Keratinocyte (primary cell): ENCODE data around the gene XPO1. TPM values are rescaled to one million over a fixed set of nuclear protein-coding genes. Genes with fewer than 3 reads are reported as not detected.

Source experiments
- DNase-seq: peaks from one replicate; pipeline ENCODE4 v3.0.0-alpha.2; 2011; ENCODE audit warnings: low read depth, missing footprints, low spot score
- FAIRE-seq: peaks from 2 replicates; lab custom pipeline; 2011; peaks lifted over from hg19 to GRCh38; lab: Jason Lieb, UNC
- H2AFZ ChIP-seq: 2 replicates; pipeline ENCODE4 v1.6.0; 2012; ENCODE audit warnings: low read length, control low read depth, inconsistent platforms; ENCODE audit not compliant: control insufficient read depth
- H3K27ac ChIP-seq: 2 replicates; pipeline ENCODE4 v1.5.1; 2011; ENCODE audit warnings: low read length; ENCODE audit not compliant: control insufficient read depth, insufficient read depth
- H3K27me3 ChIP-seq: 3 replicates; pipeline ENCODE4 v1.6.0; 2011; ENCODE audit warnings: low read length; ENCODE audit not compliant: control insufficient read depth, insufficient read depth; ENCODE audit errors: extremely low read depth
- H3K36me3 ChIP-seq, 2 experiments: 2 replicates in 1 of 2; 3 replicates in 1 of 2; pipeline ENCODE4 v1.5.1; 2011; ENCODE audit warnings: low read length in 2 of 2, mild to moderate bottlenecking in 1 of 2; ENCODE audit not compliant: control insufficient read depth in 2 of 2, insufficient read depth in 2 of 2; ENCODE audit errors: extremely low read depth in 1 of 2
- H3K4me1 ChIP-seq: 3 replicates; pipeline ENCODE4 v1.5.1; 2011; ENCODE audit warnings: low read length; ENCODE audit not compliant: control insufficient read depth, insufficient read depth; ENCODE audit errors: extremely low read depth
- H3K4me2 ChIP-seq: 3 replicates; pipeline ENCODE4 v1.6.0; 2011; ENCODE audit warnings: low read depth, low read length; ENCODE audit not compliant: control insufficient read depth, insufficient read depth; ENCODE audit errors: extremely low read depth
- H3K4me3 ChIP-seq, 3 experiments: fragments of 200-600 bp in 1 of 3; sonication (generic) in 1 of 3; 2 replicates in 2 of 3; 3 replicates in 1 of 3; pipeline ENCODE4 v1.5.1; 2011 to 2016; ENCODE audit warnings: low read length in 3 of 3, mild to moderate bottlenecking in 3 of 3, control low read depth in 2 of 3, inconsistent platforms in 1 of 3, low read depth in 1 of 3, mixed read lengths in 1 of 3, mixed run types in 1 of 3, moderate library complexity in 1 of 3; ENCODE audit not compliant: control insufficient read depth in 2 of 3, insufficient read depth in 2 of 3; ENCODE audit errors: extremely low read depth in 1 of 3
- H3K79me2 ChIP-seq: 2 replicates; pipeline ENCODE4 v1.6.0; 2012; ENCODE audit warnings: low read length; ENCODE audit not compliant: control insufficient read depth, insufficient read depth
- H3K9ac ChIP-seq: 3 replicates; pipeline ENCODE4 v1.6.0; 2011; ENCODE audit warnings: low read length; ENCODE audit not compliant: control insufficient read depth, insufficient read depth; ENCODE audit errors: extremely low read depth
- H3K9me1 ChIP-seq: 3 replicates; pipeline ENCODE4 v1.6.0; 2011; ENCODE audit warnings: low read length; ENCODE audit not compliant: control insufficient read depth, insufficient read depth; ENCODE audit errors: extremely low read depth
- H3K9me3 ChIP-seq: 2 replicates; pipeline ENCODE4 v1.5.1; 2012; ENCODE audit warnings: low read depth, low read length; ENCODE audit not compliant: control insufficient read depth
- H4K20me1 ChIP-seq: 3 replicates; pipeline ENCODE4 v1.6.0; 2011; ENCODE audit warnings: low read length; ENCODE audit not compliant: control insufficient read depth, insufficient read depth; ENCODE audit errors: extremely low read depth
- EZH2 ChIP-seq: IDR thresholded peaks from one replicate; pipeline ENCODE4 v1.6.1; 2012; ENCODE audit warnings: inconsistent platforms, mild to moderate bottlenecking, low read length, moderate library complexity
- dilution Hi-C: fragments of 300-500 bp; cut with MboI; formaldehyde crosslinking; loops from one replicate; pipeline ENCODE4 v1.7.0; 2020; ENCODE audit warnings: low sequenced_read_pairs; ENCODE audit not compliant: extremely low pct_ligation_motif_present
- polyA plus RNA-seq, 5 experiments: library from polyadenylated mRNA; depleted of rRNA in 3 of 5; stranded (reverse) in 3 of 5; stranded (forward) in 1 of 5; unstranded in 1 of 5; fragments of >200 nt; gene quantifications; 1 replicate in 1 of 5; 2 replicates in 3 of 5; 3 replicates in 1 of 5; pipeline versions ENCODE4 v1.2.1 to v1.2.3, GENCODE V29; 2011 to 2012; ENCODE audit warnings: missing spikeins in 2 of 5, low read depth in 1 of 5, low replicate concordance in 1 of 5
- TF ChIP-seq, protein P1 (sequence below), 3 experiments: IDR thresholded peaks in 1 of 3; conservative IDR thresholded peaks in 1 of 3; optimal IDR thresholded peaks in 1 of 3; 2 replicates in 2 of 3; 3 replicates in 1 of 3; pipeline versions ENCODE3 to v1.5.1; 2011; ENCODE audit warnings: low read length in 3 of 3, mild to moderate bottlenecking in 3 of 3, moderate library complexity in 2 of 3, control low read depth in 1 of 3, inconsistent platforms in 1 of 3; ENCODE audit not compliant: insufficient read depth in 2 of 3; ENCODE audit errors: extremely low read depth in 1 of 3

Gene XPO1
- polyA plus RNA-seq, 1 donor (not counting 4 experiments of a cell fraction or from before 2014, with no cell fraction given) = 144 TPM

DNA sequence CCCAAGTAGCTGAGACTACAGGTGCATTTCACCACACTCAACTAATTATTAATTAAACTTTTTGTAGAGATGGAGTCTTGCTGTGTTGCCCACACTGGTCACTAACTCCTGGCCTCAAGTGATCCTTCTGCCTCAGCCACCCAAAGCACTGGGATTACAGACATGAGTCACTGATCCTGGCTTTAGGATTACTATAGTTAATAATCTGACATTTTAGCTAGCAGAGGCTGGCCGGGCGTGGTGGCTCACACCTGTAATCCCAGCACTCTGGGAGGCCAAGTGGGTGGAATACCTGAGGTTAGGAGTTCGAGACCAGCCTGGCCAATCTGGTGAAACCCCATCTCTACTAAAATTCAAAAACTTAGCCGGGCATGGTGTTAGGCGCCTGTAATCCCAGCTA lies 106.8 kb downstream of the XPO1 start:
- dilution Hi-C loops = no loop called here
- Histone ChIP-seq H3K9me1 (peaks cover 3% of the 10 kb centered on the region), H3K9ac (no peak overlapping the region), H3K9me3 (no peaks in the 10 kb centered on the region), H3K4me1 (no peaks in the 10 kb centered on the region), H3K4me3 (no peak overlapping the region), H3K4me2 (no peak overlapping the region), H3K27ac (no peak overlapping the region), H3K79me2 (peaks cover 98% of the 10 kb centered on the region), H2AFZ (no peak overlapping the region), H4K20me1 (peaks cover 17% of the 10 kb centered on the region), H3K36me3 (no peaks in the 10 kb centered on the region), H3K27me3 (no peaks in the 10 kb centered on the region)
- FAIRE-seq = no peak
- DNase-seq = no peak
- TF ChIP-seq, protein P1, sequence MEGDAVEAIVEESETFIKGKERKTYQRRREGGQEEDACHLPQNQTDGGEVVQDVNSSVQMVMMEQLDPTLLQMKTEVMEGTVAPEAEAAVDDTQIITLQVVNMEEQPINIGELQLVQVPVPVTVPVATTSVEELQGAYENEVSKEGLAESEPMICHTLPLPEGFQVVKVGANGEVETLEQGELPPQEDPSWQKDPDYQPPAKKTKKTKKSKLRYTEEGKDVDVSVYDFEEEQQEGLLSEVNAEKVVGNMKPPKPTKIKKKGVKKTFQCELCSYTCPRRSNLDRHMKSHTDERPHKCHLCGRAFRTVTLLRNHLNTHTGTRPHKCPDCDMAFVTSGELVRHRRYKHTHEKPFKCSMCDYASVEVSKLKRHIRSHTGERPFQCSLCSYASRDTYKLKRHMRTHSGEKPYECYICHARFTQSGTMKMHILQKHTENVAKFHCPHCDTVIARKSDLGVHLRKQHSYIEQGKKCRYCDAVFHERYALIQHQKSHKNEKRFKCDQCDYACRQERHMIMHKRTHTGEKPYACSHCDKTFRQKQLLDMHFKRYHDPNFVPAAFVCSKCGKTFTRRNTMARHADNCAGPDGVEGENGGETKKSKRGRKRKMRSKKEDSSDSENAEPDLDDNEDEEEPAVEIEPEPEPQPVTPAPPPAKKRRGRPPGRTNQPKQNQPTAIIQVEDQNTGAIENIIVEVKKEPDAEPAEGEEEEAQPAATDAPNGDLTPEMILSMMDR (optimal IDR thresholded peaks at IDR 0.05 in 1 of 3, IDR thresholded peaks at IDR 0.05 in 1 of 3, conservative IDR thresholded peaks at IDR 0.05 in 1 of 3; ENCODE audit: extremely low read depth in 1 of 3, insufficient read depth in 2 of 3, low read length in 3 of 3) = no peak
- no peak for TF ChIP-seq EZH2

Other genes starting within 250 kb of the XPO1 start
- gene USP34, start 67.3 kb downstream of the XPO1 start, polyA plus RNA-seq = 32.6 to 54.7 TPM (median 43.1 TPM) in 3 replicates